Chondrocyte (in vitro differentiated cells): ENCODE results near the gene BRD2. TPM values are rescaled to one million over a fixed set of nuclear protein-coding genes. Genes with fewer than 3 reads are reported as not detected.
A peak's percentile ranks its signal among the peaks of the same experiment; 100 is the strongest.
"Not testable (repeated sequence)": the region's sequence is repeated elsewhere in the genome, so short reads cannot be mapped to it uniquely, and the experiment has no call there.

Experiments
- DNase-seq: peaks from one replicate; pipeline ENCODE4 v3.0.0; 2021; ENCODE audit warnings: mixed read lengths, low spot score
- H3K27ac Mint-ChIP-seq: one replicate; pipeline ENCODE4 v1.8.0; 2021; ENCODE audit warnings: mild to moderate bottlenecking, moderate library complexity, mixed read lengths; ENCODE audit not compliant: unreplicated experiment
- H3K27me3 Mint-ChIP-seq: 2 replicates; pipeline ENCODE4 v1.8.0; 2021; ENCODE audit warnings: low read depth, mixed read lengths
- H3K36me3 Mint-ChIP-seq: 2 replicates; pipeline ENCODE4 v1.8.0; 2021; ENCODE audit warnings: low read depth, mixed read lengths
- H3K4me1 Mint-ChIP-seq: 2 replicates; pipeline ENCODE4 v1.8.0; 2021; ENCODE audit warnings: low read depth, mild to moderate bottlenecking, mixed read lengths
- H3K4me3 Mint-ChIP-seq: one replicate; pipeline ENCODE4 v1.8.0; 2021; ENCODE audit warnings: mild to moderate bottlenecking, moderate library complexity, mixed read lengths; ENCODE audit not compliant: unreplicated experiment
- H3K9me3 Mint-ChIP-seq: 2 replicates; pipeline ENCODE4 v1.8.0; 2021; ENCODE audit warnings: low read depth, mixed read lengths
- total RNA-seq: library from RNA; stranded (reverse); gene quantifications from 3 replicates; pipeline ENCODE4 v1.2.1, GENCODE V29; 2021
- TF ChIP-seq, protein P1 (sequence below): fragments of 200-600 bp; sonication (generic); IDR thresholded peaks from 2 replicates; pipeline ENCODE4 v1.5.0; 2021; ENCODE audit warnings: antibody characterized with exemption, mild to moderate bottlenecking, moderate library complexity

BRD2 gene
- total RNA-seq, 1 donor from 2014 or later = 150 TPM

DNA sequence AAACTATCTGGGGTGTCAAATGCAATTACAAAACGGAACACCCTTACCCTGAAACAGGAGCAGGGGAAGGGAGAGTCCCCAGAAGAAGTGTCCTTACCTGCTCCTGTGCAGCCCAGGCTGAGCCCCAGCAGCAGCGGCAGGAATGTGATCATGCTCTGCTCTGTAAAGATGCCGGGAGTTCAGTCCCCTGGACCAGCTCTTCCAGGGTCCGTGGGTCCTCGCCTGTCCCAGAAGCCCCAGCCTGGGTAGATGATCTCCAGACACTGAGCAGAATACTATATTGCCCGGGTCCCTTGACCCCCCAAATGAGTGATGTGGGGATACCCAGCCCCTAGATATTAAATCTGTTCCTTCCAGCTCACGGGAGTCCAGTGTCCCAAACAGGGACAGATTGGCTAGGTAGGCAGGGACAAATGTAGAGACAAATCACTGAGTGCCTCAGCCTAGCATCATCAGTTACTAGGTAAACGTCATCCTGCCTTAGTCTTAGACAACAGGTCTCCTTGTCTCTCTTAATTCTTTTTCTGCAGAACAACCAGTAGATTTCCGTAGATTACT is 27.7 kb upstream of the BRD2 start, which contains the start of gene HLA-DMB:
Gene HLA-DMB, minus strand, starts transcription at position 373 of the 558 bp plus-strand sequence. Its CDS starts 221 bp downstream, at position 152.
- Mint-ChIP-seq H3K36me3 (no peaks in the 10 kb centered on the region), H3K9me3 (no peaks in the 10 kb centered on the region), H3K27me3 (peaks cover 48% of the 10 kb centered on the region), H3K27ac (no peak within 1 kb of the TSS), H3K4me3 (peak within 1 kb of the TSS; percentile 59), H3K4me1 (peaks cover 3% of the 10 kb centered on the region)
- TF ChIP-seq, protein P1, sequence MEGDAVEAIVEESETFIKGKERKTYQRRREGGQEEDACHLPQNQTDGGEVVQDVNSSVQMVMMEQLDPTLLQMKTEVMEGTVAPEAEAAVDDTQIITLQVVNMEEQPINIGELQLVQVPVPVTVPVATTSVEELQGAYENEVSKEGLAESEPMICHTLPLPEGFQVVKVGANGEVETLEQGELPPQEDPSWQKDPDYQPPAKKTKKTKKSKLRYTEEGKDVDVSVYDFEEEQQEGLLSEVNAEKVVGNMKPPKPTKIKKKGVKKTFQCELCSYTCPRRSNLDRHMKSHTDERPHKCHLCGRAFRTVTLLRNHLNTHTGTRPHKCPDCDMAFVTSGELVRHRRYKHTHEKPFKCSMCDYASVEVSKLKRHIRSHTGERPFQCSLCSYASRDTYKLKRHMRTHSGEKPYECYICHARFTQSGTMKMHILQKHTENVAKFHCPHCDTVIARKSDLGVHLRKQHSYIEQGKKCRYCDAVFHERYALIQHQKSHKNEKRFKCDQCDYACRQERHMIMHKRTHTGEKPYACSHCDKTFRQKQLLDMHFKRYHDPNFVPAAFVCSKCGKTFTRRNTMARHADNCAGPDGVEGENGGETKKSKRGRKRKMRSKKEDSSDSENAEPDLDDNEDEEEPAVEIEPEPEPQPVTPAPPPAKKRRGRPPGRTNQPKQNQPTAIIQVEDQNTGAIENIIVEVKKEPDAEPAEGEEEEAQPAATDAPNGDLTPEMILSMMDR = no peak
- DNase-seq = no peak

DNA sequence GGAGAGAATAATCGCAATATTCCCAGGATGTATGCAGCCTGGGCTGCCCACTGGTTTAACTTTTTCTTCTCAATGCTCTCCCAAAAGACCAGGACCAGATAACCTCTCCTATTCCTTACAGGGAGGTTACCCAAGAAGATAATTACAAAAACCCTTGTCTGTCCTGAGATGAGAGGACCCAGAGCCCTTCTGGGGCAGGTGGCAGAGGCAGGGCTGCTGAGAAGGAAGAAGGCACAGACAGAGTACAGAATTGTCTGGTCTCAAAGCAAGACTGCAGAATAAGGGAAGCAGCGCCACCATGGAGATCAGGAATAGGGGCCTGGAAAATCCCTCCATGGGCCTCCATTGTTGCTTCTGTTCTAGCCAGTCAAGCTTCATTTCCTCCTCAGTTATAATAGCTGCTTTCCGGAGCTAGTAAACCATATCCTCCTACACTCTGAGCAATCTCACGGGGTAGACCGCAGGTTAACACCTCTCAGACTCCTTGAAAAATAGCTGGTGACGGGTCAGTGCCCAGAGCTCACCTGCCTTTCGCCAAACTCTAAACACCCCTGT is 27.1 kb upstream of the BRD2 start:
- Mint-ChIP-seq H3K4me3 (no peak overlapping the region), H3K27ac (no peak overlapping the region), H3K9me3 (no peaks in the 10 kb centered on the region), H3K4me1 (peaks cover 3% of the 10 kb centered on the region), H3K36me3 (no peaks in the 10 kb centered on the region), H3K27me3 (peaks cover 42% of the 10 kb centered on the region)
- no peak for DNase-seq
- TF ChIP-seq, protein P1 = no peak

DNA sequence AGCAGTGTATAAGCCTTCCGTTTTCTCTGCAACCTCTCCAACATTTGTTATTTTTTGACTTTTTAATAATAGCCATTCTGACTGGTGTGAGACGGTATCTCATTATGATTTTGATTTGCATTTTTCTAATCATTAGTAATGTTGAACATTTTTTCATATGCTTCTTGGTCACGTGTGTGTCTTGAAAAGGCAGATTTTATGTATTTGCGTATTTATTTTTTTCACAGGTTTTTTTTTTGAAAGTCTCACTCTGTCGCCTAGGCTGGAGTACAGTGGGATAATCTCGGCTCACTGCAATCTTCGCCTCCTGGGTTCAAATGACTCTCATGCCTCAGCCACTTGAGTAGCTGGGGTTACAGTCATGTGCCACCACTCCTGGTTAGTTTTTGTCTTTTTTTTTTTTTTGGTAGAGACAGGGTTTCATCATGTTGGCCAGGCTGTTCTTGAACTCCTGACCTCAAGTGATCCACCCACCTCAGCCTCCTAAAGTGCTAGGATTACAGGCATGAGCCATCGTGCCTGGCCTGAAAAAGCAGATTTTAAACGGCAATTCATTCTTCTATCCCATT is 25.8 kb upstream of the BRD2 start:
- H3K27ac Mint-ChIP-seq, H3K36me3 Mint-ChIP-seq, H3K9me3 Mint-ChIP-seq, H3K4me1 Mint-ChIP-seq, H3K4me3 Mint-ChIP-seq, DNase-seq: not testable (repeated sequence)
- H3K27me3 Mint-ChIP-seq = peaks cover 36% of the 10 kb centered on the region

DNA sequence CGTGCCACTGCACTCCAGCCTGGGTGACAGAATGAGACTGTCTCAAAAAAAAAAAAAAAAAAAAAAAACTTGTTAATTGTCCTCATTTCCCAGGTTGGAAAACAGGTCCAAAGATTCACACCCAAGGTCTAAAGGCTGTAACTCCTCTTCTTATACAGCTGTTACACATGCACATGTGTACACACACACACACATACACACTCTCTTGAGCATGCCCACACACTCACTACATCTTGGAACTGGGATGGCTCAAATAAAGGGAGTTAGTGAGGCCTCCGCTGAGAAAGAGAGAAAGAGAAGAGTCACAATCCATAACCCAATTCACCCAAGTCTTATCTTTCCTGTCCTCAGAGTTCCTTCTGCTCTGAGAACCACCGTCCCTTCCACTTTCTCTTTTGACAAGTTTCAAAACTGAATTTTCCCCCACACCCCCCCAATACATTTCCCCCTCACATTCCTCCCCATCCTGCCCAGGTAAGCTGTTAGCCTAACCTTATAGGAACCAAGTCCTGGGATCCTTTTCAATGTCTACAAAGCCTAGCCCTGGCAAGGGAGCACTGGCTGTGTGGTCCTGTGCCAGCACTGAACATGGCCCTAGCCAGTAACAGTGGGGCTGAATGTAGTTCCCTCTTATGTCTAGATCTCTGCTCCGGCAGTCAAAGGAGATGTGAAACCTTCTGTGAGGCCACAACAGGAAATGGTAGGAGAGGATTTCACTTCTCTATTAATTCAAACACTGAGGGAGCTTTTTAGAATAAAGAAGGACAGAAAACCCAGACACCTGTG is 24.3 kb upstream of the BRD2 start:
- no peak overlapping the region for H3K4me3 Mint-ChIP-seq
- TF ChIP-seq, protein P1 = no peak
- no peaks in the 10 kb centered on the region for H3K36me3 Mint-ChIP-seq
- H3K27ac Mint-ChIP-seq = no peak overlapping the region
- no peak for DNase-seq
- peaks cover 3% of the 10 kb centered on the region for H3K4me1 Mint-ChIP-seq
- no peaks in the 10 kb centered on the region for H3K9me3 Mint-ChIP-seq
- H3K27me3 Mint-ChIP-seq = peaks cover 31% of the 10 kb centered on the region

DNA sequence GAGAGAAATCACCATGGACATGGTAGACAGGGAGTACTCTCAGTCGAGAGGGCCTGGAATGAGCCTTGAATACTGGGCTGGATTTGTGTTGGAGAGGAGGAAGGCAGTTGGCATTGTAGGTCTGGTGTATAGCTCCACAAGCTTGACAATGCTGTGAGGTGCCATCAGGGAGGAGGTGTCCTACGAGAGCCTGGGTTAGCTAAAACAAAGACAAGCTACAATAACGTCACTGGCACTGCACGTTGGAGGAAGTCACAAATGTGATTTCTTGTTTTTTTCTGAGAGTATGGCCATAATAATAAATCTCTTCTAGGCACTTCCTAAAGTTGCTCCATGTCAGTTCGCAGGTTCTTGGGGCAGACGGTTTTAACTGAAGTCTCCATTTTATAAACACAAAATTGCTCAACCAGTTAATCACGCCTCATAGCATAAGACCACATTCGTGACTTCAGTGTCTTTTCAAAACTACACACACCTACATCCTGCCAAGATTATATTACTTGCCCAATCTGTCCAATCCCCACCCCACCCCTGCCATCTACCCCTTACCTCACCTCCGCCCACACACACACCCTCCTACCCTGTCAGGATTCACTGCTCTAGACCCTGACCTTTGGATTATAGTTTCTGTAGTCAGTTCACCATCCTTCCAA is 23.2 kb upstream of the BRD2 start:
- Mint-ChIP-seq H3K4me1 (peaks cover 3% of the 10 kb centered on the region), H3K27me3 (peaks cover 25% of the 10 kb centered on the region)
- DNase-seq = no peak

More for the DNA sequence above, 23.2 kb upstream of the BRD2 start:
- Mint-ChIP-seq H3K36me3 (no peaks in the 10 kb centered on the region), H3K4me3 (no peak overlapping the region), H3K9me3 (no peaks in the 10 kb centered on the region), H3K27ac (no peak overlapping the region)
- TF ChIP-seq, protein P1 = no peak
